Epidermal melanocyte (primary cell): ENCODE measurements around the gene UBE2D2.

Experiments
- DNase-seq: peaks from one replicate; pipeline ENCODE4 v3.0.0; 2011; ENCODE audit warnings: low spot score; ENCODE audit not compliant: insufficient read length

Gene UBE2D2

DNA sequence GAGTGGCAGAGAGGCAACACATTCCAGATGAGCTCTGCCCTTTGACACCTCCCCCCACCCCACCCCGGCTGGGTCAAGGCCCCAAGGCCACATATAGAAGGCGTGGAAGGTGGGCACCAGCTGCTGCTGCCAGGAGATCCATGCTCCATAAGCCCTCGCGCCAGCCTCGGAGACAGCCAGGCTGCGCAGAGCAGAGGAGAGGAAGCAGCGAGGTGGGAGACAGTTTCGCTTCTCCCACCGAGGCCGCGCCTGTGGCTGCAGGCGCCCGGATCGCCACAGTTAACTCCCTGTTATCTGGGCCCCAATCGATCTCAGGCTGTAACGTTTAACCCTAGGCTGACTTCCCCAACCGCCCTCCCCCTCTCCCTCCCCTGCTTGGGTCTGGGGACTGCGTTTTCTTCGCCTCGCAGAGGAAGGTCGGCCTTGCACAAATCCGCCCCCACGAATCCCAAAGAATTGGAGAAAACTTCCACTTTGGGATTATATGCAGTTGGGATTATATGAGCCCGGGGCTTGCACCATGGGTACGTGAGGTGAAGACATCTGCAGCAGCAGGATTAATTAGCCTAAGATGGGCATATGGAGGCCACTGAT lies 85.9 kb downstream of the UBE2D2 start:
- DNase-seq: no peak

- no peak for DNase-seq
These were observed 86.5 kb downstream of the UBE2D2 start for GRCh38 chr5:139647506-139648204.

DNA sequence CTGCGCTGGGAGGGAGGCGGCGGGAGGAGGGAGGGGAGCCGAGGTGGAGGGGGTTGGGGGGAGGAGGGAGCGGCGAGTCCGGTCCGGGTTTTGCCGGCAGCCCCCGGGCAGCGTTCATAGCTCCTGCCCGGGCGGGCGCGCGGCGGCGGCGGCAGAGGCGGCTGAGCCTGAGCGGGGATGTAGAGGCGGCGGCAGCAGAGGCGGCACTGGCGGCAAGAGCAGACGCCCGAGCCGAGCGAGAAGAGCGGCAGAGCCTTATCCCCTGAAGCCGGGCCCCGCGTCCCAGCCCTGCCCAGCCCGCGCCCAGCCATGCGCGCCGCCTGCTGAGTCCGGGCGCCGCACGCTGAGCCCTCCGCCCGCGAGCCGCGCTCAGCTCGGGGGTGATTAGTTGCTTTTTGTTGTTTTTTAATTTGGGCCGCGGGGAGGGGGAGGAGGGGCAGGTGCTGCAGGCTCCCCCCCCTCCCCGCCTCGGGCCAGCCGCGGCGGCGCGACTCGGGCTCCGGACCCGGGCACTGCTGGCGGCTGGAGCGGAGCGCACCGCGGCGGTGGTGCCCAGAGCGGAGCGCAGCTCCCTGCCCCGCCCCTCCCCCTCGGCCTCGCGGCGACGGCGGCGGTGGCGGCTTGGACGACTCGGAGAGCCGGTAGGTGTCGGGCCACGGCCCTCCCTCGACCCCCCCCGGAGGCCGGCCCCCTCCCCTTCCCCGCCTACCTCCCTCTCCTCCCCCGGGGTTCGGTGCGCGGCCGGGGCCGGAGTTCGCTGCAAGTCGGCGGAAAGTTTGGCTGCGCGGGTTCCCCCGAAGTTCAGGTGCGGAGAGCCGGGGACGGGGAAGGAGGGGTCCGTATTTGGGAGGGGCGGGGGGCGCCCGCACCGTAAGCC lies 87.3 kb downstream of the UBE2D2 start, which contains the start of gene CXXC5:
CXXC5 (plus strand) TSS at position 145 of the 877 bp plus-strand sequence. CDS start 32,175 bp downstream, outside the sequence.
- DNase-seq: peak; percentile 92

DNA sequence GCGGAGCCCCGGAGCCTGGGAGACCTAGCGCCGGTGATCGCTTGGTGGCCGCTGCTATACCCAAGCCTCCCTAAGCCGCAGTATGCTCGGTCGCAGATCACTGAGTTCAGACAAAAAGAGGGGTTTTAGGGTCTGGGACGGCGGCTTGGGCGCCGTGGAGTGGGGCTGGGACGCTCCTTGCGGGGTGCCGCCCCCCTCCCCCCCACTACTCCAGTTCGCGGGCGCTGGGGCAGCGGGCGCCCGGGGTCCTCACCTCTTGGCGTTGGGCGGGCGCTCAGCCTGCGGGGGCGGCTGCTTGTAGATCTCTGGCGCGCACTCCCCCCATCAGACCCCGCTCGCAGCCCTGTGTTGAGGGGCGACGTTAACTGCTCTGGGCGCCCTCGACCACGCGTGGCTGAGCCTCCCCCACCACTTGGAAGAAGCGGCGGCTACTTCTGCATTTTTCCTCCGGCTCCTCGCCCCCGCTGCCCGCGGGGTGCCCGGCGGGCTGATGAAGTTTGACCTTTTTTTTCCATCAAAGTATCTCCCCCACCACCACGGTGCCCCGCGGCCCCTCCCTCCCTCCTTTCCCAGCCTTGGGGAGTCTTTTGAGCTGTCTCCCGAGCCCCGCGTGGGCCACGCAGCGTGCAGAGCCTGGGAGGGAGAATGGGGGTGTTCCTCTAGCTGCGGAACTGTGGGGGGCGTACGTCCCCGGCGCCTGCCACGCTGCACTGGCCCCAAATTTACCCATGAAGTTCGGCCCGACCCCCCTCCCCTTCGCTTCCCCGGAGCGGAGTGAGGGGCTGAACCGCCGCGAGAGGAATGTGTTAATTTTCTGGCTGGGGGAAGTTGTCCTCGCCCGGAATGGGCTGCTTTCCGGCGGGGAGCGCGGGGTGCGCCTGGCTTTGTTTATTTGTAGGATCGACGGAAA lies 88.2 kb downstream of the UBE2D2 start:
- no peak for DNase-seq

GRCh38 chr5:139650031-139650688 lies 89.0 kb downstream of the UBE2D2 start:
- DNase-seq: no peak

- no peak for DNase-seq
These were observed 89.5 kb downstream of the UBE2D2 start for GRCh38 chr5:139650689-139651042.

GRCh38 chr5:139651043-139651834 lies 90.1 kb downstream of the UBE2D2 start:
- no peak for DNase-seq

DNA sequence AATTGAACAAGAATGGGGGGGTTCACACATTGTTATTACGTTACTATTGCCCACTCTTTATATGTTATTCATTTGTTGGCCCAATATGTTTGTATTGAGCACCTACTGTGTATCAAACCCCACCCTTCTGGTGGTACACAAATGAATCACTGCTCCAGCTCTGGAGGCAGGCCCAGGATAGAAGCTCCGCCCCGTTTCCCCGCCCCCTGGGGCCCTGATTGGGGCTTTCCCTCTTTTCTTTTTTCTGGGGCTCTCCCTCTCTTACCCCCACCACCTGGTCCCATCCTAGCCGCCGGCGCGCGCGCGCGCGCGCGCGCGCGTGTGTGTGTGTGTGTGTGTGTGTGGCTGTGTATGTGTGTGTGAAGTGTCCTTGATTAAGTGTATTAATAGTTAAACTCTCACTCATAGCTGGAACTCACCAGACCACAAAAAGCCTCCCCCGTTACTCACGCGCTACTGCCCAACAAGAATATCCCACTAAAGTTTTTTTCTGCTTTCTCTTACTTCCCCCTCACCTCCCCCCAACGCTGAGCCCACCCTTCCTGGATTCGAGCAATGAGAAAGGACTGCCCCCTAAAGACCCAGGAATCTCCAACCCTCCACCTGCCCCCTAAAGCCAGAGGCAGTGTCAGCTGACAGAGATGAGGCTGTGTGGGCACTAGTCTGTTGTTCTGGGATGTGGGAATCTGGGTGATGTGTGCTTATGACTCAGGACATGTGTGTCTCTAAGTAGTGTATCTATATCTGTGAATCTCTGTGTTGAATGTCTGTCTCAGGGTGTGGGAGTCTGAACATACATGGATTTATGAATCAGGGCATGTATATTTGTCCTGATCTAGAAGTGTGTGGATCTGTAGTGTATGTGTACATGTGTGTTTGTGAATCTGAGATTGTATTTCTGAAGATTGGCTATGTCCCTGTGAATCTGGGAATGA lies 91.0 kb downstream of the UBE2D2 start:
- peak; percentile 75 for DNase-seq

DNA sequence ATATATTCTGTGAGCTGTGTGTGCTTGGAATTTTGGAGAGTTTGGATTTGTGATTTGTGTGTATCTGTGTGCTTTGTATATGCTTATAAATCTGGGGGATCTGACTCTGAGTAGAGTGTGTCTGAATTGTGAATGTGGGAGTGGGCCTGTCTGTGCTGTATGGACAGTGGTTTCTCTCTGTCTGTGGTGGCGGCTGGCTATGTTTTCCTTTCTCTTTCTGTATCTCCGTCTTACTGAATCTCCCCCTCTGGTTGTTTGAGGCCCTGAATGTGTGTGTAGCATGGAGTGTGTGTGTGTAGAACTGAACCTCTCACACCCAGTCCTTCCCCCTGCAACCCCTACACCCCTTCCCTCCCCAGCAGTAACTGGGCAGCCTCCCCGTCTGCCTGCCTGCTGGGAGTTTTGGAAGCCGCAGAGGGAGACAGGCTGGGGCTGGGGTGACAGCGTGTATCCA lies 91.7 kb downstream of the UBE2D2 start:
- DNase-seq: no peak

DNA sequence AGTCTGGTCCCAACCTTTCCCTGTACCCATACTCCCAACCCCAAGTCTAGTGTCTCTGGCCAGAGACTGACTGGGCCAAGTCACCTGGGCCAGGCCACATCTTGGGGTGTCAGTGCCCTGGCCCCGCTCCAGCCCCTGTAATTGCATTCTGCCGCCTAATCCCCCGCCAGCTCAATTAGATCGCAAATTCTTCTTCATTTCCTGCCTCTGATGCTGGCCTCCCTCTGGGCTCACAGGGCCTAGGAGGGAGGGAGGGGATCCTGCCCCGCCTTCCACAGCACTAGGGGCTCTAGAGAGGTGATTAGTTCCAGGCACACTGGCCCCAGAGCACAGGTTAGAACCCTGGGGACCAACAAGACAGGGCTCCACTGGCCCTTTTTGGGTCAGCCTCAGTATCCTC lies 92.5 kb downstream of the UBE2D2 start:
- no peak for DNase-seq

DNA sequence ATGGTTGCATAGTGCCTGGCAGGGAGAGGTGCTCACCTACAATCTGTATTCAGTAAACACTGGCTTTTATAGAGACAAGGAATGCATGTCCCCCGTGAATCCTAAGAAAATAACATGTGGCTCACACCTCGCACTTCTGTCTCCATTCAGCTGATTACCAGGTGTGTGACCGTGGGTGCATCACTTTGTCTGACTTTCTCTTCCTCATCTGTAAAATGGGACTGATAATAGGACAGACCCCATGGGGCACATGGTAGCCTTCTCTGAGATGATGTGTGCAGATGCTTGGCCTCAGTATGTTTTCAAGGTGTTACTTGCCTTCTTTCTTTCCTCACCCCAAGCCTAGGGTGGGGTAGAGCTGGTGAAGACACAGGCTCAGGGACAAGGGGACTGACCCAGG lies 93.3 kb downstream of the UBE2D2 start:
- no peak for DNase-seq

DNA sequence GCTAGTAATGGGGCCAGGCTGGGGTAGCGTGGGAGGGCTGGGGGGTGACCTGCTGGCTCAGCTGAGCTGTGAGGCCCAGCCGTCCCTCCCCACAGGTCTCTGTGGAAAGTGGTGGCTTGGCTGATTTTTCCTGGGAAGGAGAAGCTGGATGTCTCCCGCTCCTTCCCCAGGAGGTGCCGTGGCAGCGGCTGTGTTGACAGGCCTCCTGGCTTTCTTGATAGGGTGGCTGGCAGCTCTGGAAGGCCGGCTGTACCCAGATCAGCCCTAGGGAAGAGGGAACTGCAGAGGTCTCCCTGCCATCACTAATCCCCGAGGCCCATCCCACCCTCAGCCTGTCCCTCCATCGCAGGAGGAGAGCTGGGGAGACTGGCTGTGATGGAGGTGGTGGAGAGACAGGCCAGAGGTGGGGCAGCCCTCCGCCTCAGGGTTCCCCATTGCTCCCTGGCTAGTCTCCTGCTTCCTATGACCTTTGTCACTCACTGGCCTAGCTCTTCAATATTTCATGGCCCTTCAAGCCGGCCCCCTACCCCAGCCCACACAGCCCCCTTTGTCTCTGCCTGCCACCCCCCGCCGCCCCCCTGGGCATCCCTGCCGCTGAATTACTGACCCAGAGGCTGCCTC lies 93.8 kb downstream of the UBE2D2 start:
- no peak for DNase-seq

DNA sequence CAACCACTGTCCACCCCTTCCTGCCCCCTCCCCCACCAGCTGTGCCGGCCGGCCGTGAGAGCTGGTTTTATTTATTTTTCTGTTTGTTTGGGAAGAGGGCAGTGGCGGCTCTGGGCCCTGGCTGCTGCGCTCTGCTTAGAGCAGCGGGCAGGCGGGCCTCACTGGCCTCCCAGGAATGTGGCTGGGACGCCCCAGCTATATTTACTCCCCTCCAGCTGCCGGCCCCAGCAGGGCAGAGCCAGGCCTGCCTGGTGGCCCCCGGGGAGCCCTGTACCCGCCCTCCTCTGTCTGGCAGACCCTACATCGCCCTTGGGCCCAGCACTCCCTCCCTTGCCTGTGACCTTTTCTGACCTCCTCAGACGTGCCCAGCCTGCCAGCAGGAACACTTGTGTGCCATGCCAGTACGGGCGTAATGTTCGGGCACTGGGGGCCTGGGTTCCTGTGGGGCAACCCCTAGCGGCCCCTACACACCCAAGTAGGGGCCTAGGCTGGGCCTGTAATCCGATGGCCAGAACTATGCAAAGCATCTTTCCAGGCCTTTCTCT lies 94.7 kb downstream of the UBE2D2 start:
- DNase-seq: no peak

DNA sequence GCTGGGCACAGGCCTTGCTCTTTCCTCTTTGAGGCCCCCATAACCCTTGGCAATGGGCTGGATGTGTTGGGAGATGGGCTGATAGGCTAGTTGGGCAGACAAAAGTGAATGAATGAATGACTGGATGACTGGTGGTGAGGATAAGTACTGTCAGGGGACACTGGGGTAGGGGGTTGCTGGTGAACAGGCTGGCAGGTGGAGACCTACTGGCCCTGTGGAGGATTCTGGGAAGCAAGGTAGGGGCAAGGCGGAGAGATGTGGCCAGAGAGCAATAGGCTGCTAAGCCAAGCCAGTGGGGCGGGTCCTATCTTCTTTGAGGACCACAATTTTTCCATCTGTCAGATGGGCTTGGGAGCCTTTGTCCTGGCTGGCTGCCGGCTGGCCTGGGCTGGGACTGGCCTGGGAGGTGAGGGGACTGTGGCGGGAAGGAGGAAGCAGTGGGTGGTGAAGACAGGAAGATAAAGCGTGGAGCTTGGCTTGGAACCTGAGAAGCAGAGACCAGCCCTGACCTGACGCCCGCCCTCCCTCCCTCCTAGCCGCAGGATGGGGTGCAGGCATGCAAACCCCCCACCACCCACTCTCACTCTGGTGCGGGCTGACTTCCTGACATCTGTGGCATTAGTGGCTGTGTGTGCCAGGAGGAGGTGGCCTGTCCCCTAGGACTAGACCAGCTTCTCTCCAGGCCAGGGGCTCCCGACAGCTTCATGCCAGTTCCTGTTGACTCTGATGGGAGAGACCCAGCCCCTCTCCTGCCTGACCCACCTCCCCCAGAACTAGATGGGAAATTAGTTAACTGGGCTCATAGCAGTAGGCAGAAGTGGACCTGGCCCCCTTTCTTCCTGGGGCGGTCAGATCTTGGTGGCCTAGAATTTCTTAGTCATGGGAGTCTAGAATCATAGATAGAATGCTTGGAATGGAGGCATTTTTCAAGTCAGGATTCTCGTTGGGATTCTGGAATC lies 96.5 kb downstream of the UBE2D2 start:
- no peak for DNase-seq

GRCh38 chr5:139658501-139658927 lies 97.4 kb downstream of the UBE2D2 start:
- DNase-seq: no peak

GRCh38 chr5:139658928-139659667 lies 98.0 kb downstream of the UBE2D2 start:
- DNase-seq: no peak
